GM12878 (cell line): Measurements from ENCODE around the gene CHKA. TPM values are rescaled to one million over a fixed set of nuclear protein-coding genes. Genes with fewer than 3 reads are reported as not detected.

Experiments used
- ATAC-seq: fragments of 200-7000 bp; cut with Tn5 transposase; 3 replicates; pipeline ENCODE4 v1.9.1; 2020; ENCODE audit warnings: mild to moderate bottlenecking, moderate library complexity
- BruUV-seq: library from RNA; stranded (reverse); fragments of 400-500 nt; replicated peaks from 2 replicates; lab custom pipeline; 2021; lab: Mats Ljungman, UMichigan
- CTCF ChIA-PET: fragments of 300-600 bp; sonication (Branson Sonifier 250); formaldehyde crosslinking; extraction: SDS; loops from one replicate; lab custom pipeline; 2021; ENCODE audit warnings: inconsistent platforms; lab: Yijun Ruan, JAX
- POLR2A ChIA-PET: fragments of 350-600 bp; formaldehyde crosslinking; extraction: SDS; loops from one replicate; lab custom pipeline; 2021; ENCODE audit warnings: inconsistent platforms; lab: Charles Lee
- RAD21 ChIA-PET: fragments of 300-600 bp; sonication (Branson Sonifier 250); formaldehyde crosslinking; loops from one replicate; lab custom pipeline; 2023; ENCODE audit warnings: antibody characterized with exemption; ENCODE audit not compliant: unreplicated experiment; lab: Charles Lee
- SMC1A ChIA-PET: fragments of 300-600 bp; sonication (Branson Sonifier 250); formaldehyde crosslinking; loops from one replicate; lab custom pipeline; 2023; ENCODE audit not compliant: unreplicated experiment, uncharacterized antibody; lab: Charles Lee
- DNase-seq: peaks from one replicate; pipeline ENCODE4 v3.0.0-alpha.2; 2011; ENCODE audit warnings: low read depth, low spot score
- FAIRE-seq: peaks from 3 replicates; lab custom pipeline; 2011; peaks lifted over from hg19 to GRCh38; lab: Jason Lieb, UNC
- H2AFZ ChIP-seq: 2 replicates; pipeline ENCODE4 v1.6.0; 2011; ENCODE audit warnings: low read depth, low read length, control low read depth; ENCODE audit not compliant: control insufficient read depth
- H3K27ac ChIP-seq: 2 replicates; pipeline ENCODE4 v1.5.1; 2011; ENCODE audit warnings: control low read depth; ENCODE audit not compliant: control insufficient read depth, insufficient read depth
- H3K27me3 ChIP-seq, 2 experiments: replicated peaks in 1 of 2; 2 replicates each; pipeline versions ENCODE4 v1.6.0 to v1.6.1; 2011; ENCODE audit warnings: low read length in 1 of 2; ENCODE audit not compliant: control insufficient read depth in 2 of 2, insufficient read depth in 2 of 2
- H3K36me3 ChIP-seq, 2 experiments: 2 replicates each; pipeline ENCODE4 v1.5.1; 2011; ENCODE audit warnings: low read length in 1 of 2; ENCODE audit not compliant: control insufficient read depth in 2 of 2, insufficient read depth in 2 of 2
- H3K4me1 ChIP-seq: 2 replicates; pipeline ENCODE4 v1.6.1; 2011; ENCODE audit warnings: mild to moderate bottlenecking, low read length, moderate library complexity, mixed read lengths; ENCODE audit not compliant: control insufficient read depth, insufficient read depth
- H3K4me2 ChIP-seq: 2 replicates; pipeline ENCODE4 v1.6.0; 2011; ENCODE audit warnings: control low read depth; ENCODE audit not compliant: control insufficient read depth, insufficient read depth
- H3K4me3 ChIP-seq: fragments of 200-600 bp; sonication (generic); 2 replicates; pipeline ENCODE4 v1.5.1; 2016
- H3K79me2 ChIP-seq: 2 replicates; pipeline ENCODE4 v1.6.0; 2011; ENCODE audit warnings: low read length; ENCODE audit not compliant: control insufficient read depth, insufficient read depth
- H3K9ac ChIP-seq: 2 replicates; pipeline ENCODE4 v1.8.0; 2011; ENCODE audit warnings: low read length, control low read depth, mixed read lengths; ENCODE audit not compliant: control insufficient read depth, insufficient read depth
- H3K9me3 ChIP-seq: replicated peaks from 3 replicates; pipeline ENCODE4 v1.5.1; 2011; ENCODE audit warnings: mild to moderate bottlenecking, low read length; ENCODE audit not compliant: control insufficient read depth, insufficient read depth
- H4K20me1 ChIP-seq: 2 replicates; pipeline ENCODE4 v1.6.0; 2011; ENCODE audit not compliant: control insufficient read depth, insufficient read depth
- ATF7 ChIP-seq: fragments of 450-650 bp; IDR thresholded peaks from 2 replicates; pipeline ENCODE4 v1.6.1; 2016; ENCODE audit warnings: low read depth, mild to moderate bottlenecking
- CBX5 ChIP-seq: sonication (generic); IDR thresholded peaks from 2 replicates; pipeline ENCODE4 v1.6.1; 2016; ENCODE audit warnings: low read depth, moderate library complexity, mild to moderate bottlenecking, inconsistent platforms
- CHD4 ChIP-seq: fragments of 200-600 bp; sonication (generic); IDR thresholded peaks from 2 replicates; pipeline ENCODE4 v1.6.1; 2016; ENCODE audit warnings: mild to moderate bottlenecking
- HDGF ChIP-seq: fragments of 450-650 bp; IDR thresholded peaks from 2 replicates; pipeline ENCODE4 v1.6.1; 2016; ENCODE audit warnings: antibody characterized with exemption
- MEF2A ChIP-seq: IDR thresholded peaks from 2 replicates; pipeline ENCODE4 v1.6.1; 2011; ENCODE audit warnings: low read depth, mild to moderate bottlenecking, low read length, moderate library complexity; ENCODE audit not compliant: insufficient read depth
- MYC ChIP-seq: IDR thresholded peaks from 2 replicates; pipeline ENCODE4 v1.6.1; 2011; ENCODE audit warnings: mild to moderate bottlenecking, low read length, moderate library complexity, inconsistent platforms; ENCODE audit not compliant: insufficient read depth, insufficient replicate concordance, insufficient read length, severe bottlenecking
- PKNOX1 ChIP-seq: fragments of 450-650 bp; IDR thresholded peaks from 2 replicates; pipeline ENCODE4 v1.6.1; 2016; ENCODE audit warnings: mild to moderate bottlenecking
- RAD21 ChIP-seq: IDR thresholded peaks from 2 replicates; pipeline ENCODE4 v1.6.1; 2011; ENCODE audit warnings: mild to moderate bottlenecking, low read depth, low read length, moderate library complexity; ENCODE audit not compliant: insufficient read depth
- RELA ChIP-seq: fragments of 450-650 bp; IDR thresholded peaks from 2 replicates; pipeline ENCODE4 v1.8.0; 2014; ENCODE audit warnings: borderline replicate concordance; ENCODE audit not compliant: partially characterized antibody
- TARDBP ChIP-seq: IDR thresholded peaks from 2 replicates; pipeline ENCODE4 v1.6.1; 2016; ENCODE audit warnings: borderline replicate concordance
- TCF3 ChIP-seq: IDR thresholded peaks from 2 replicates; pipeline ENCODE4 v1.6.1; 2012; ENCODE audit warnings: low read depth, mild to moderate bottlenecking, low read length, borderline replicate concordance; ENCODE audit not compliant: insufficient read depth
- ZNF24 ChIP-seq: fragments of 450-650 bp; IDR thresholded peaks from 2 replicates; pipeline ENCODE4 v1.6.1; 2017; ENCODE audit warnings: antibody characterized with exemption, mild to moderate bottlenecking
- ZNF384 ChIP-seq: IDR thresholded peaks from 2 replicates; pipeline ENCODE4 v1.6.1; 2012; ENCODE audit warnings: low read depth, mild to moderate bottlenecking, low read length, improper control_type of control experiment, borderline replicate concordance
- ZSCAN29 ChIP-seq: fragments of 450-650 bp; IDR thresholded peaks from 2 replicates; pipeline ENCODE4 v1.6.1; 2017; ENCODE audit warnings: mild to moderate bottlenecking, moderate library complexity
- WGBS: methylation state at CpG from one replicate; pipeline ENCODE4 v1.1.6; 2016; ENCODE audit warnings: low lambda C conversion rate; ENCODE audit not compliant: insufficient replicate concordance, insufficient coverage; ENCODE audit errors: missing lambda C conversion rate; 5-methylcytosine and 5-hydroxymethylcytosine counted together
- in situ Hi-C: fragments of 300-500 bp; cut with MboI; formaldehyde crosslinking; loops from 9 replicates; pipeline ENCODE4 v1.14.3; 2018; ENCODE audit warnings: mixed read lengths
- intact Hi-C: fragments of 100-400 bp; cut with micrococcal nuclease; formaldehyde crosslinking; loops from one replicate; pipeline ENCODE4 v1.14.2; 2022; ENCODE audit not compliant: unreplicated experiment
- polyA plus RNA-seq, 11 experiments: library from polyadenylated mRNA; depleted of rRNA in 4 of 11; unstranded in 6 of 11; stranded (reverse) in 5 of 11; fragments of >200 nt; fragmentation: Nextera tagmentation in 4 of 11; fragmentation: Illumina TruSeq in 1 of 11; extraction: Ambion mirVana in 4 of 11; extraction: Trizol in 1 of 11; gene quantifications; 1 replicate in 1 of 11; 2 replicates in 10 of 11; pipeline versions ENCODE4 v1.2.1 to v1.2.3, GENCODE V29; 2011 to 2016; ENCODE audit warnings: inconsistent platforms in 2 of 11, missing spikeins in 2 of 11, low read depth in 1 of 11
- total RNA-seq, 4 experiments: library from RNA; depleted of rRNA in 3 of 4; stranded (reverse); fragments of >200 nt in 3 of 4; fragmentation: Illumina TruSeq in 1 of 4; extraction: Trizol in 1 of 4; gene quantifications; 2 replicates each; pipeline versions ENCODE4 v1.2.1 to v1.2.3, GENCODE V29; 2013 to 2021
- TF ChIP-seq, protein P1 (sequence below): fragments of 450-650 bp; formaldehyde crosslinking; IDR thresholded peaks from 2 replicates; pipeline ENCODE4 v1.4.0; 2020; ENCODE audit warnings: mild to moderate bottlenecking, moderate library complexity
- TF ChIP-seq, protein P2 (sequence below): IDR thresholded peaks from 2 replicates; pipeline ENCODE4 v1.6.1; 2011; ENCODE audit warnings: low read depth, mild to moderate bottlenecking, low read length, moderate library complexity, borderline replicate concordance; ENCODE audit errors: extremely low read depth

The CHKA gene
- total and polyA plus RNA-seq, 10 of the 15 experiments (the other 5 are each of a cell fraction or from before 2014, with no cell fraction given), result 5.2 to 29.2 (median 21.2) TPM

GRCh38 chr11:68071281-68072048, 49.7 kb downstream of the CHKA start:
- BruUV-seq, result no TSS peak
- ChIA-PET POLR2A (interaction anchor here (1.0 kb wide), 1 partner anchor 13 kb away, joined by 3 read pairs; no protein-coding TSS in a partner anchor), RAD21 (no interaction called here), CTCF (no interaction called here), SMC1A (interaction anchor here (1.2 to 1.8 kb wide), 3 partner anchors 11 to 25 kb away, joined by 3 to 7 read pairs (median 4); no protein-coding TSS in a partner anchor)
- Histone ChIP-seq H3K79me2 (no peaks in the 10 kb centered on the region), H3K4me2 (no peak overlapping the region), H3K4me1 (no peaks in the 10 kb centered on the region), H3K9me3 (no peaks in the 10 kb centered on the region), H3K36me3 (peaks cover 20 to 34% of the 10 kb centered on the region in 2 experiments; a peak in 3 of 4 replicates), H3K27ac (no peak overlapping the region), H3K9ac (no peak overlapping the region), H3K4me3 (no peak overlapping the region), H3K27me3 (no peaks in the 10 kb centered on the region), H2AFZ (no peak overlapping the region), H4K20me1 (no peaks in the 10 kb centered on the region)
- ATAC-seq (no peak), FAIRE-seq (no peak), DNase-seq (no peak)
- 55% methylated on average over 3 of the region's 3 CpGs for WGBS
- in situ Hi-C loops, result no loop called here
- intact Hi-C loops, result no loop called here
- TF ChIP-seq ATF7 (no peak), ZNF384 (no peak), ZNF24 (no peak), RAD21 (no peak), ZSCAN29 (no peak), RELA (no peak), TCF3 (no peak), TARDBP (no peak), CBX5 (no peak), PKNOX1 (no peak), MYC (no peak), MEF2A (no peak), HDGF (no peak), CHD4 (no peak)
- TF ChIP-seq, protein P1, sequence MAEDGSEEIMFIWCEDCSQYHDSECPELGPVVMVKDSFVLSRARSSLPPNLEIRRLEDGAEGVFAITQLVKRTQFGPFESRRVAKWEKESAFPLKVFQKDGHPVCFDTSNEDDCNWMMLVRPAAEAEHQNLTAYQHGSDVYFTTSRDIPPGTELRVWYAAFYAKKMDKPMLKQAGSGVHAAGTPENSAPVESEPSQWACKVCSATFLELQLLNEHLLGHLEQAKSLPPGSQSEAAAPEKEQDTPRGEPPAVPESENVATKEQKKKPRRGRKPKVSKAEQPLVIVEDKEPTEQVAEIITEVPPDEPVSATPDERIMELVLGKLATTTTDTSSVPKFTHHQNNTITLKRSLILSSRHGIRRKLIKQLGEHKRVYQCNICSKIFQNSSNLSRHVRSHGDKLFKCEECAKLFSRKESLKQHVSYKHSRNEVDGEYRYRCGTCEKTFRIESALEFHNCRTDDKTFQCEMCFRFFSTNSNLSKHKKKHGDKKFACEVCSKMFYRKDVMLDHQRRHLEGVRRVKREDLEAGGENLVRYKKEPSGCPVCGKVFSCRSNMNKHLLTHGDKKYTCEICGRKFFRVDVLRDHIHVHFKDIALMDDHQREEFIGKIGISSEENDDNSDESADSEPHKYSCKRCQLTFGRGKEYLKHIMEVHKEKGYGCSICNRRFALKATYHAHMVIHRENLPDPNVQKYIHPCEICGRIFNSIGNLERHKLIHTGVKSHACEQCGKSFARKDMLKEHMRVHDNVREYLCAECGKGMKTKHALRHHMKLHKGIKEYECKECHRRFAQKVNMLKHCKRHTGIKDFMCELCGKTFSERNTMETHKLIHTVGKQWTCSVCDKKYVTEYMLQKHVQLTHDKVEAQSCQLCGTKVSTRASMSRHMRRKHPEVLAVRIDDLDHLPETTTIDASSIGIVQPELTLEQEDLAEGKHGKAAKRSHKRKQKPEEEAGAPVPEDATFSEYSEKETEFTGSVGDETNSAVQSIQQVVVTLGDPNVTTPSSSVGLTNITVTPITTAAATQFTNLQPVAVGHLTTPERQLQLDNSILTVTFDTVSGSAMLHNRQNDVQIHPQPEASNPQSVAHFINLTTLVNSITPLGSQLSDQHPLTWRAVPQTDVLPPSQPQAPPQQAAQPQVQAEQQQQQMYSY (CRISPR knock-in tag), result no peak
- TF ChIP-seq, protein P2, sequence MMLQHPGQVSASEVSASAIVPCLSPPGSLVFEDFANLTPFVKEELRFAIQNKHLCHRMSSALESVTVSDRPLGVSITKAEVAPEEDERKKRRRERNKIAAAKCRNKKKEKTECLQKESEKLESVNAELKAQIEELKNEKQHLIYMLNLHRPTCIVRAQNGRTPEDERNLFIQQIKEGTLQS, result no peak
